GM19372 (cell line): ENCODE measurements around the gene MLKL.
"Not testable (repeated sequence)": the region's sequence is repeated elsewhere in the genome, so short reads cannot be mapped to it uniquely, and the experiment has no call there.

Source experiments
- ATAC-seq: cut with Tn5 transposase; IDR thresholded peaks from one replicate; pipeline ENCODE4 v1.9.1; 2021; ENCODE audit warnings: mild to moderate bottlenecking, low read depth, moderate library complexity; ENCODE audit not compliant: unreplicated experiment

The MLKL gene

DNA sequence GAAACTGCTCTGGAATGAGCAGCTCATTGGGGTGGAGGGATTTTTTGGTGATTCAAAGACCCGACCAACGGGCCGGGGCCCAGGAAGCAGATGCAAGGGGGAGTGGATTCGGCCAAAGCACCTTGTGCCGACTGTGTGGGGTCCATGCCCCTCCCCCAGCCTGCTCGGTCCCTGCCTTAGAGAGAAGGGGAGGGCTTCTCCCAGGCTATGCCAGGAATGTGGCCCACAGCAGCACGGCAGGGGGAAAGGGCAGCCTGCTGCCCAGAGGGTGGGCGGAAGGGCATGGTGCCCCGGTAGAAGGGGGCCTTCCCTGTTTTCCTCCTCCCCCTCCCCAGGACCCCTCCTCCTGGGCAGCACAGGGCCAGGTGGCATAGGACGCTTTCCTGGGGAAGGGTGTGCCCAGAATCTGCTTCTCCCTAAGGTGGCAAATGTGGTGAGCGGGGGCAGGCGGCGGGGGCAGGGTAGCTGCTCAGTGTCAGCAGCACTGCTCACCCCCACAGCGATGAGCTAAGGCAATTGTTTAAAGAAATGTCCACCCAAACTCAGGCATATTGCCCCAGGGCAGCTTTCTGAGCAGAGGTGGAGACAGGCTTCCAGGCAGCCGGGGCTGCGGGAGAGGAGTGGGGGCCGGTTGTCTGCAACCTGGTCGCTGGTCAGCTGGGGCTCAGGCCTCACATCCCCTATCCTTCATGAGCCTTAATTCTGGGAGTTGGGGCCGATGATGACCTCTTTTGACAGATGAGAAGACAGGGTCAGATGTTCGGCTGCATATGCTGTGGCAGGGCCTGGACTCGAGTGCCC, 33.9 kb upstream of the MLKL start:
- no peak for ATAC-seq

GRCh38 chr16:74732707-74733350, 32.2 kb upstream of the MLKL start:
- no peak for ATAC-seq

DNA sequence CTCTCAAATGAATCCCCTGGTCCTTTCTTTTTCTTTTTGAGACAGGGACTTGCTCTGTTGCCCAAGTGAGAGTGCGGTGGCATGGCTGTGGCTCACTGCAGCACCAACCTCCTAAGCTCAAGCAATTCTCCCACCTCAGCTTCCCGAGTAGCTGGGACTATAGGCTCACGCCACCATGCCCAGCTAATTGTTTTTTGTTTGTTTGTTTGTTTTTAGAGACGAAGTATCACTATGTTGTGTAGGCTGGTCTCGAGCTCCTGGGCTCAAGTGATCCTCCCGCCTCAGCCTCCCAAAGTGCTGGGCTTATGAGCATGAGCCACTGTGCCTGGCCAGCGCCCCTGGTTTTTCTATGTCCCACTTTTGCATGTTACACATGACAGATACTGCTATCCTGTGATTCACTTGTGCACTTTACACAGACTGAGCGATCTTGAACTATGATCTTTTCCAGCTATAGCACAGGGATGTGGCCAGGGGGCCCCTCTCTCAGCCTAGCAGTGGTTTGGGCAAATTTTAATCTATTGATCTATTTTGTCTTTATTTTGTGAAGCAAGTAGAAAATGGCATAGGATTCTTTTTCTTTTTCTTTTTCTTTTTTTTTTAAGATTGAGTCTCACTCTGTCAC, 31.3 kb upstream of the MLKL start:
- ATAC-seq, result no peak

- no peak for ATAC-seq
These were observed 29.4 kb upstream of the MLKL start for GRCh38 chr16:74729783-74730683.

DNA sequence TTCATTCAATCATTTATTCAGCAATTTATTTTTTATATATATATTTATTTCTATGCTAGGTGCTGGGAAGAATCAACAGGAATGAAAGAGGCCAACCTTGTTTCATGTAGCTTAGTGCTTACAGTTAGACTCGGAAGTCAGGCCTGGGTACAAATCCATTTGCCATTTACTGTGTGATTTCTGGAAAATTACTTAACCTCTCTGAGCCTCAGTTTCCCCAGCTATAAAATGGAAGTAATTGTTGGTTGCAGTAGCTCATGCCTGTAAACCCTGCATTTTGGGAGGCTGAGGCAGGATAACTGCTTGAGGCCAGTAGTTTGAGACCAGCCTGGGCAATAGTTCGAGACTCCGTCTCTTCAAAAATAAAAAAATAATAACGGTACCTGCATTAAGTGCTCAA, 27.2 kb upstream of the MLKL start:
- ATAC-seq, result no peak

DNA sequence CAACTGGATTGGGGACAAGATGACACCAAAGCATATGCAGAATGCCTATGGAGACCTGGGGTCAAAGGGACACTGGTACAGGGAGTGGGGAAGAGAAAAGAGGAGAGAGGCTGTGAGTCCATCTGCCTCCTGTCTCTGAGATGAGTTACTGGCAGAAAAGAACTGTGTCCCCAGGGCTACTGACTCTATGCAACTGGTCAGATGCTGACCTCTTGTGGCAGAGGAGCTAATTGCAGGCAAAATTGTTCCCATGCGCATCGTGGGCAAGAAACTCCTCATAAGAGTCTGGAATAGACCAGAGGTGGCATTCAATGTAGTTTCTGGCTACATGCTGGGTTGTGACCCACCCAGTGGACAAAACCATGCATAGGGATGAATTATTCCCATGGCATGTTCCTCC, 26.1 kb upstream of the MLKL start:
- ATAC-seq, result no peak

- no peak for ATAC-seq
These were observed 25.2 kb upstream of the MLKL start for GRCh38 chr16:74725651-74726455.

DNA sequence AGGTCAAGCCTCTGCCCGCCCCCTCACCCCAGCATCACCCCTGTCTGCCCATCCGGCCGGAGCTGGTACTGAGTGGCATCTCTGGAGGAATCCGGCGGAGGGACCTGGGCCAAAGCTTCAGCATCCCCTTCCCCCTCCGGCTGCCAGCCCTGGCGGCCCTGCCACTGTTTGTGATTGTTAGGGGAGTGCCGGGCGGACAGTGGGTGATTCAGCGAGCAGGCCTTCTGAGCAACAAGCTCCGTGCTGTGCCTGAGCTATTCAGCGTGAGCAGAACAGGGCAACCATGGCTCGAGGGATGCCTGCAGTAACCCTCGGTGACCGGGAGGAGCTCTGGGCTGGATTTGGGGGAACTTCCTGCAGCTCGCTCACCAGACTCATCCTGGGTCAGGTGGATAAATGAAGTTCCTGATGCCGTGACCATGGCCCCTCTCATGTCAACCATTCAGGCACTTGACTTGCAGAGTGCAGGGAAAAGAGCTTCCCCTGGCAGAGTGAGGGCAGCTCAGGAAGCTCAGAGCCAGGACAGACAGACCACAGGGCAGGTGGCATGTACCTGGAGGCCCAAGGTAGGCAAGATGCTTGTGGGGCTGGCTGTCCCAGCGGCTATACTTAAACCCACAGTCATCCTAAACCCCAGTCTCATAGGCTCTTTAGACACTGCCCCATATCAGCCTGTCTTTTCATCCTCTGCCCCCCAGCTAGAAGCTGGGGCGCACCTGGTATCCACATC, 24.3 kb upstream of the MLKL start:
- ATAC-seq, result no peak

- no peak for ATAC-seq
These were observed 22.6 kb upstream of the MLKL start for GRCh38 chr16:74723256-74723655.

DNA sequence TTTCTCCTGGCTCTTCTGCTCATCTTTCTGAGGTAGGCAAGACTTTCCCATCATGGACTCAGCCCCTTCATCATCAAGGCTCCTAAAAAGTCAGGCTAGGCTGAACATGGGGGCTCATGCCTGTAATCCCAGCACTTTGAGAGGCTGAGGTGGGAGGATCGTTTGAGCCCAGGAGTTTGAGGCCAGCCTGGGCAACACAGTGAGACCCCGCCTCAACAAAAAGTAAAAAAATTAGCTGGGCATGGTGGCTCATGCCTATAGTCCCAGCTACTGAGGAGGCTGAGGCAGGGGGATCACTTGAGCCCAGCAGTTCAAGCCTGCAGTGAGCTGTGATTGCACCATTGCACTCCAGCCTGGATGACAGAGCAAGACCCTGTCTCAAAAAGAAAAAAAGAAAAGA, 21.5 kb upstream of the MLKL start:
- ATAC-seq, result not testable (repeated sequence)

GRCh38 chr16:74721716-74722115, 21.1 kb upstream of the MLKL start:
- ATAC-seq, result no peak

GRCh38 chr16:74720579-74720978, 19.9 kb upstream of the MLKL start:
- ATAC-seq, result no peak

GRCh38 chr16:74718741-74719610, 18.3 kb upstream of the MLKL start:
- no peak for ATAC-seq

GRCh38 chr16:74718140-74718539, 17.5 kb upstream of the MLKL start:
- ATAC-seq, result no peak

- no peak for ATAC-seq
These were observed 16.7 kb upstream of the MLKL start for GRCh38 chr16:74717367-74717766.

GRCh38 chr16:74716355-74716754, 15.7 kb upstream of the MLKL start:
- ATAC-seq, result no peak

- no peak for ATAC-seq
These were observed 13.2 kb upstream of the MLKL start for GRCh38 chr16:74713876-74714275.

GRCh38 chr16:74713325-74713724, 12.7 kb upstream of the MLKL start:
- ATAC-seq, result no peak
